Pulmonary artery endothelial cell (primary cell): ENCODE results near the gene PTK7. TPM values are rescaled to one million over a fixed set of nuclear protein-coding genes. Genes with fewer than 3 reads are reported as not detected.

Experiments used
- DNase-seq: peaks from one replicate; pipeline ENCODE4 v3.0.0-alpha.2; 2011; ENCODE audit warnings: low read depth, low spot score
- total RNA-seq: library from RNA; depleted of rRNA; stranded (reverse); fragments of >200 nt; gene quantifications from 2 replicates; pipeline ENCODE4 v1.2.3, GENCODE V29; 2014

The PTK7 gene
- total RNA-seq, 1 donor from 2014 or later = 5.8 TPM

DNA sequence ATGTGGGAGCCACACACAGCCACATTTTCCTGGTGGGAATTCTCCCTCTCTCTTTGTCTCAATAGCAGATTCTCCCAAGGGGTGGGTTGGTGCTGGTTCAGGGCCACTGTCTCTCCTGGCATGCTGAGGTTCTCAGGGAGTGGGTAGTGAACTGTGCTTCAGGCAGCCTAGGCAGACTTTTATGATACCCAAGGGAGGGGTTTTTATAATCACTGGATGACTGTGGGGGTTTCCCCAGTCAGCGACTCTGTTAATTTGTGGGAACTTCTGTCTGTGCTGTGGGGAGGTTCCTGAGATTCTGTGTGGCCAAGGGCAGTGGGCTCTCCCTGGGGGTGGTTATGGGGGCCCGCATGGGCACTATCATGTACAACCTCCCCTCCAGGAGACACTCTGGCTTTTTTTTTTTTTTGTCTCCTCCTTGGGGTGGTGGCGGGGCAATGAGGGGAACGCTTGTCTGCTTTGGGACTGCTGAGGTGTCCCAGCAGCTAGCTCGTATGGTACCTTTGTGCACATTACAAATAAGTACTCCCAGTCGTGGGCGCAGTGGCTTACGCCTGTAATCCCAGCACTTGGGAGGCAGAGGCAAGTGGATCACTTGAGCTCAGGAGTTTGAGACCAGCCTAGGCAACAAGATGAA is 10.0 kb downstream of the PTK7 start:
- DNase-seq = no peak

- no peak for DNase-seq
These were observed 12.5 kb downstream of the PTK7 start for GRCh38 chr6:43088654-43089056.

GRCh38 chr6:43089467-43089866 is 13.4 kb downstream of the PTK7 start:
- DNase-seq = no peak

GRCh38 chr6:43089874-43090558 is 13.9 kb downstream of the PTK7 start:
- no peak for DNase-seq

- no peak for DNase-seq
These were observed 14.4 kb downstream of the PTK7 start for GRCh38 chr6:43090559-43090956.

- DNase-seq = no peak
These were observed 14.9 kb downstream of the PTK7 start for GRCh38 chr6:43091020-43091419.

GRCh38 chr6:43091436-43091991 is 15.4 kb downstream of the PTK7 start:
- DNase-seq = no peak

DNA sequence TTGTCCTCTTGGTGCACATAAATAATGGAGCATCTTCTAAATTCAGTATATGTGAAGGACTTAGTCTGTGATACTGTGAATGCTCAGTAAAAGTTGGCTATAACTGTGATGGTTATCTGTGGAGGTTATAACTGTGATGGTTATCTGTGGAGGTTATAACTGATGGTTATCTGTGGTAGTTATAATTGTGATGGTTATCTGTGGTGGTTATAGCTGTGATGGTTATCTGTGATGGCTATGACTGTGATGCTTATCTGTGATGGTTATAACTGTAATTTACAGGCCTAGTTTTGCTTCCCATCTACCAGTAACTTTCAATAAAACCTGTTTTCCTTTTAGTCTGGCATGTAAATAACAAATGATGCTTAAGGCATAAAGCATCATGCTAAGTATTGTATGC is 16.5 kb downstream of the PTK7 start:
- DNase-seq = no peak

DNA sequence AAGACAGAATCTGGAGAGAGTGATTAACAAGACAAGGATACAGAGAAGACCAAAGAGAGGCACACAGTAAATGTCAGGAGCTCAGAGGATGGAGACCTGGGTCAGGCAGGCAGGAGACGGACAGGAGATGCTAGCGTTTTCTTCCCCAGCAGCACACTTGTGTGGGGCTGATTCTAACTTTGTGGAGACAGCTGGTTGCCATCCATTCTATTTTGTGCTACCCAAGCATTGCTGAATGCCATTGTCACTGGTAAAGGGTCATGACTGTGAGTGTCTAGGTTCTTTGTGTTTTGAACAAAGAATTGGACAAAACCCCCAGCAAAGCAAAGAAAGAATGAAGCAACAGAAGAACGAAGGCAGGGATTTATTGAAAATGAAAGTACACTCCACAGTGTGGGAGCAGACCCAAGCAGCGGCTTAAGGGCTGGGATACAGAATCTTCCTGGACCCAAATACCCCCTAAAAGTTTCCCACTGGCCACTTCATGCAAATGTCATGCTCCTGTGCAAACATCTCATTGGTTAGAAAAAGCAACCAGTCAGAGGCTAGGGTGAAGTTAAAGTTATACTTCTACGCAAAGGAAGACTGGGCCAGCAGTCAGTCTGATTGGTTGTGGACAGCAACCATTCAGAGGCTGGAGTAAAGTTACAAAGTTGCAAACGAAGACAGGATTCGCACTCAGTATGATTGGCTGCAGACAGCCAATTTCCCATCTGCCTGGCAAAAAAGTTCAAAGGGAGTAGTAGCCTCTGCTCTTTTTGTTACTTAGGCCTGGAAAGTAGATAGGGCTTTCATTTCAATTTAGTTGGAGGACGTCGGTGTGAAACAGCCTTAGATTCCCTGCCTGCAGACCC is 17.5 kb downstream of the PTK7 start:
- no peak for DNase-seq

GRCh38 chr6:43095939-43096338 is 19.8 kb downstream of the PTK7 start:
- DNase-seq = no peak

DNA sequence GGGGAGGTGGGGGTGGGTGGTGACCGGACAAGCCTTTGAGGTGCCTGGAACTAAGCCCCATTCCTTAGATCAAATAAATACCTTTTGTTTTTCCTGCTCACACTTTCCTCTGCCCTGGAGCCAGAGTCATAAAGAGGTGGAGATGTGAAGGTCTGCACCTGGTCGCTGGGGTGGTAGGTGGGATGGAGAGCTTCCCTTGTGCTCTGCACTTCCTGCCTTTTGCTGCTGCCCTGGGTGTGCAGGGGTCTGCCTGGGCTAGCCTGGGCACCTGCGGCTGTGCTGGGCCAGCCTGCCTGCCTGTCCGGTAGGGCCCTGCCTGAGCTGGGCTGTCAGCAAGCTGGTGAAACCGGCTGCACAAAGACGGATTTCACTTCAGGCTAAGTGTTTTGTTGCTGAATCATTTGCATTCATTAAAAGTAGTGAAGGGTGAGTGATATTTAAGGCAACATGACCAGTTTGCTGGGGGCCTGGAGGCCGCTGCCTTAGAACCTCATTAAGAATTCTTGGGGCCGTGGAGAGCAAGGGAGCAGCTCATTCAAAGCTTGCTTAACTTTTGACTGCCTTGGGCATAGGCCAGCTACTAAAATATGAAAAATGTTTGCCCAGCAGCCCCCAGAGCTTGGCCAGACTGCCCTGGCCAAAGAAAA is 20.5 kb downstream of the PTK7 start:
- DNase-seq = no peak

DNA sequence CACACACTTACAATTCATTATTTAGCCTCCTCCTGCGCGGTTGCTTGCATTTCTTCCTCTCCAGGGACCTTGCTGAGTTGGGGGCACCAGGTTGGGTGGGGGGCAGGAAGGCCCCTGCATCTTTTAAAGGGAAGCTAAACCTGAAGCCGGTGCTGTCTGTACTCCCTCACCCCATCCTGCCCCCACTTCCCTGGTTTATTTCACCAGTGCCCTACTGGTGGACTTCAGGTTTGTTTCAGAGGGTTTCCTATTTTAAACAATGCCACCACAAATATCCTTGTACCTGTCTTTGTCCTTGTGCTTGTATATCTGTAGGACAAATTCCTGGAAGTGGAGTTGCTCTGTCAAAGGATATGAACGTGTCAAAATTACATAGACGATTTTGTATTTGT is 21.0 kb downstream of the PTK7 start:
- DNase-seq = no peak

DNA sequence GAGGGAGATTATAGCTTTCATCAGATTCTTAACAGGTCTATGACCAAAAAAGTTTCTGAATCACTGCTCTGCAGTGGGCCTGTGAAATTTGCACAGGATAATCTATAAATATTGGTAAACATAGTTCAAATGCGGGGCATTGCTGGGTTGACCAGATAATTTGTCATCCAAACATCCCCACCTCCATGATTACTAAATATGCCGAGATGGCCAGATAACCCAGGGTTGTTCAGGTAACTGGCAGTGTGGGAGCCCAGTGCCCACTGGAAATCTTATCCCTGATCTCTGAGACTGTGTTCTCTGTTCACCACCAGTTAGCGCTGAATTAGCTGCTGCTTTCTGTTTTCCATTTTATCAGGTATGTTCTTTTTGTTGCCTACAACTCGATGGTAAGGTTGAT is 21.4 kb downstream of the PTK7 start:
- DNase-seq = no peak

DNA sequence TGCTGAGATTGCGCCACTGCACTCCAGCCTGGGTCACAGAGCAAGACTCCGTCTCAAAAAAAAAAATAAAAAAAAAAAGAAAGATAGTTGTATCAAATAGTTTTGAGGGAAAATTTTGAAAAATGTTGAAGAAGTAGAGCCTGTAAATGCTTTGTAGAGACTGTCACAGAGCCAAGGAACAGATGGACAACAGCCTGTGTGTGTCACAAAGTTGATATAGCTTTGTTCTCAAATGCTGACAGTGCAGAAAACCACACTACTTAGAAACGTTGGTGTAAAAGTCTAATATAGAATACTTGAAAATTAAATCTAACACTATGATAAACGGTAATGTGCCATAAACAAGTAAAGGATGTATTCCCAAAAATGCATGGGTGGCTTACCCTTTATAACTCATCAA is 25.4 kb downstream of the PTK7 start:
- no peak for DNase-seq

DNA sequence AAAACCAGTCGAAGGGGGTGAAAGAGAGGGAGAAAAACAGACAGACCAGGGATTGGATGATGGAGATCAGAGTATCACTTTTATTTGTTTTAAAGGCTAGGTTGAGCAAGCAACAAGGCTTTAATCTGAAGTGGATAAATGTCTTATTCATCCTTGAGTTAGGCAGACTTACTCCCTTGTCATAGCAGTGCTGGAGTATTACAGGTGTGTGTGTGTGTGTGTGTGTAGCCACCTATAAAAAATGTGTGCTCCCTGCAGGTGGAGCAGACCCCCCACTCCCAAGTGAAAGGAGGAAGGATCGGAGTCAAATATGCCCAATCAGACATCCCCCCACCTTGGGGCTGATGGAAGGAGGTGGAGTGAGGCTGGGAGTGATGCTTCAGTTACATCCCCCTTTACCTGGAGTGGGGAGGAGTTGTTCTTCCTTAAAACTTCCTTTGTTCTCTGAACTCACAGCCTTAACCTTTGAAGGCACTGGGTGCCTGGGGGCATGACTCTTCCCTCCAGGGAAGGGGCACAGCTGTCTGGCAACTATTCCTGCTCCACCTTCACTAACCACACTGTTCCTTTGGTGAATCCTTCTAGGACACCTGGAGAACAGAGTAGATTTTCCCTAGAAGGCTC is 27.3 kb downstream of the PTK7 start:
- no peak for DNase-seq

DNA sequence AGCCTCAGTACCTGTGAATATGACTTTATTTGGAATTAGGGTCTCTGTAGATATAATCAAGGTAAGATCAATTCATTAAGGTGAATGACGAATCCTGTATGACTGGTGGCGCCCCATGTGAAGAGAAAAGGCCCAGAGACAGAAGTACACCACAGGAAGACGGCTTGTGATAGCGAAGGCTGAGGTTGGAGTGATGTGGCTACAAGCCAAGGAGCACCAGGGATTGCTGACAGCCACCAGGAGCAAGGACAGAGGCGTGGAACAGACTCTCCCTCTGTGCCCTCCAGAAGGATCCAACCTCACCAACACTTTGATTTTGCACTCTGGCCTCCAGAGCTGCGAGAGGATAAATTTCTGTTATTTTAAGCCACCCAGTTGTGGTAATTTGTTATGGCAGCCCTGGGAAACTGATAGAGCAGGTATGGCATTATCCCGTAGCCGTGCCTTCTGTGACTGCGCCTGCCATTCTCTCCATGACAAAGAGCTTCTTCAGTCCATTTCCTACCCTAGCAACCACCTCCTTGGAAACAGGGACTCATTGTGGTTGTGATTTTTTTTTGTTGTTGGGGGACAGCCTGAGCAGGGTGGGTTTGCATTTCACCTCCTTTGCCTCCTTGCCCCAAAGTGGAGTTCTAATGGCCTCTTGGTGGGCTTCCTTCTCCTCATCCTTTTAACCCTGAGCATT is 29.6 kb downstream of the PTK7 start:
- no peak for DNase-seq

- DNase-seq = no peak
These were observed 31.4 kb downstream of the PTK7 start for GRCh38 chr6:43107344-43108062.

- no peak for DNase-seq
These were observed 37.5 kb downstream of the PTK7 start for GRCh38 chr6:43113431-43114260.

DNA sequence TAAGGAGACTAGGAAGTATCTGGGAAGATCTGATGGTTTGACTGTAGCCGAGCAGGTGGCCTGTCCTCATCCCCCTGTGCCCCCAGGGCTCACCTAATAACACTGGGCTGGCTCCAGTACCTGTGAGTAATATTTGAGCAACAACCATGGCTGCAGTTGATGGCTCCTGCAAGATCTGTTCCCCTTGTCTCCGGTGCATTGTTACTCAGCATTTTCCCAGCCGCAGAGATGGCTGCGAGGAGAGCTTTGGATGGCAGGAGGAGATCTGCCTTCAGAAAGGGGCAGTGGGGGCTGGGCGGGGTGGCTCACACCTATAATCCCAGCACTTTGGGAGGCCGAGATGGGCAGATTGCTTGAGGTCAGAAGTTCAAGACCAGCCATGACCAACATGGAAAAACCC is 39.3 kb downstream of the PTK7 start:
- DNase-seq = no peak
